Spleen (tissue), 7 donors: ENCODE measurements around the gene CPE.

Source experiments
- CTCF ChIP-seq, 11 experiments: fragments of 200-600 bp in 7 of 11; fragments of 450-650 bp in 4 of 11; sonication (generic) in 4 of 11; IDR thresholded peaks in 8 of 11; conservative IDR thresholded peaks in 3 of 11; 1 replicate in 7 of 11; 2 replicates in 4 of 11; pipeline versions ENCODE4 v1.4.0 to v1.8.0; 2016 to 2021; ENCODE audit warnings: antibody characterized with exemption in 11 of 11, inconsistent platforms in 4 of 11, mild to moderate bottlenecking in 1 of 11
- POLR2A ChIP-seq, 3 donors: fragments of 450-650 bp; IDR thresholded peaks; one replicate each; pipeline ENCODE4 v1.5.1; 2017; ENCODE audit warnings: antibody characterized with exemption in 3 of 3, mild to moderate bottlenecking in 1 of 3
- POLR2AphosphoS5 ChIP-seq, 3 donors: sonication (generic); formaldehyde crosslinking; IDR thresholded peaks; one replicate each; pipeline ENCODE4 v1.5.1; 2017; ENCODE audit warnings: antibody characterized with exemption in 3 of 3
- donor health status: DM: no; HTN: no; CAD: no; lungs with moderate emphysema.
- donor health status: DM: no; HTN: no; CAD: no.
- donor health status: DM: no; HTN: no; CAD: no.

- TF ChIP-seq CTCF (IDR thresholded peaks at IDR 0.05 in 8 of 11, conservative IDR thresholded peaks at IDR 0.05 in 3 of 11) (no peak), POLR2A (IDR thresholded peaks at IDR 0.05) (no peak), POLR2AphosphoS5 (IDR thresholded peaks at IDR 0.05) (no peak)
Measured at GRCh38 chr4:165384186-165384585, 5.4 kb downstream of the CPE start.
